Measurements from ENCODE around the gene GLIS1.

The GLIS1 gene

DNA sequence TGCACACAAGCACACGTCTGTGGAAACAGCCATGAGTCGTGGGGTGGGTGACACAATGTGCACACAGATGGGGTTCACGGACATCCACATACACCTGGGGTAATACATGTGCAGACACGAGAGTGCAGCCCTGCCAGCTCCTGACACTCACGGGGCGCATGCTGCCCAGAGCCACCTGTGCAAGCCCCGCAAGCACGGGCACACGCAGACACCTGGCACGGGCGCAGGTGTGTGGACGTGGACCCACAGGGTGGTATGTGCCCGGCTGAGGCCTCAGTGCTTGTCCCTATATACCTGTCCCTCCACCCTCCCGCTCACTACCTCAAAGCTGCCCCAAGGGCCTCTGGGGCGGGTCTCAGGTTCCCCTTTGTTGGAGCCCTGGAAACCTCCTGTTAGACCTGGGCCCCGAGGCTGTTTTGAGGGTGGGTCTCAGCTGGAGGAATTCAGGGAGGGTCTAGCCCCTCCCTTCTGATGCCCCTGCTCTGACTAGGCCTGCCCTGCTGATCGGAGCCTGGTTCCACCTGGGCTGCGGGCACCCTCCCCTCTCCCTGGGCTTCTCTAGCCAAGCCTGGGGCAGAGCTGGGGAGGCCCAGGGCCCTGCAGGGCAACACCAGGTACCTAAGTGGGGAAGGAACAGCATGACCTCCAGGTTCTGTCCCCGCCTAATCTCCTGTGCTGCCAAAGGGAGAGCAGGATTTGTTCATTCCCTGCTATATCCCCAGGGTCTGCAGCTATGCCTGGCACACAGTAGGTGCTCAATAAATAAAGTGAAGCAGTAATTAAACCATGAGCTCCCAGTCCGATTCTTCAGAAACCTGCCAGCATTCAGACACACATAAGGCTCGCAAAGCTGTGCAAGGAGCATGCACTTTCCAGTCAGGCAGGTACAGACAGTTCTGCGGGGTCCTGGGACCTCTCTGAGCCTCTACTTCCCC, 230.6 kb downstream of the GLIS1 start:
- TF ChIP-seq CTCF (IDR thresholded peaks at IDR 0.05; ENCODE audit: low read depth, low read length) = no peak

GRCh38 chr1:53507116-53507820, 231.7 kb downstream of the GLIS1 start:
- H3K4me3 ChIP-seq (ENCODE audit: low read depth, low read length) = no peak overlapping the region
- no peak for TF ChIP-seq CTCF (IDR thresholded peaks at IDR 0.05; ENCODE audit: low read depth, low read length)

More for the DNA sequence above, 230.6 kb downstream of the GLIS1 start:
- H3K4me3 ChIP-seq (ENCODE audit: low read depth, low read length) = no peak overlapping the region

GRCh38 chr1:53506355-53507050, 232.5 kb downstream of the GLIS1 start:
- no peak overlapping the region for H3K4me3 ChIP-seq (ENCODE audit: low read depth, low read length)
- TF ChIP-seq CTCF (IDR thresholded peaks at IDR 0.05; ENCODE audit: low read depth, low read length) = no peak

GRCh38 chr1:53505891-53506290, 233.1 kb downstream of the GLIS1 start:
- H3K4me3 ChIP-seq (ENCODE audit: low read depth, low read length) = no peak overlapping the region
- TF ChIP-seq CTCF (IDR thresholded peaks at IDR 0.05; ENCODE audit: low read depth, low read length) = no peak

- TF ChIP-seq CTCF (IDR thresholded peaks at IDR 0.05; ENCODE audit: low read depth, low read length) = no peak
These were observed 233.6 kb downstream of the GLIS1 start for GRCh38 chr1:53505401-53505800.

GRCh38 chr1:53504901-53505300, 234.1 kb downstream of the GLIS1 start:
- TF ChIP-seq CTCF (IDR thresholded peaks at IDR 0.05; ENCODE audit: low read depth, low read length) = no peak
- no peak overlapping the region for H3K4me3 ChIP-seq (ENCODE audit: low read depth, low read length)

More at GRCh38 chr1:53505401-53505800, 233.6 kb downstream of the GLIS1 start:
- no peak overlapping the region for H3K4me3 ChIP-seq (ENCODE audit: low read depth, low read length)

All from WI38 (cell line).